Liver (tissue), 9 donors: ENCODE results near the gene SLC29A3. TPM values are rescaled to one million over a fixed set of nuclear protein-coding genes. Genes with fewer than 3 reads are reported as not detected.

Source experiments
- DNase-seq: peaks from one replicate; pipeline ENCODE4 v3.0.0-alpha.2; 2017; ENCODE audit warnings: low spot score
- H3K27ac ChIP-seq, 2 donors: one replicate each; pipeline ENCODE4 v1.7.0; 2013; ENCODE audit warnings: inconsistent platforms in 2 of 2, low read length in 2 of 2, control low read depth in 1 of 2, low read depth in 1 of 2, mild to moderate bottlenecking in 1 of 2
- H3K27me3 ChIP-seq, 4 donors: one replicate each; pipeline versions ENCODE4 v1.6.1 to v1.7.0; 2013; ENCODE audit warnings: low read length in 3 of 4, inconsistent platforms in 1 of 4, mild to moderate bottlenecking in 1 of 4, moderate library complexity in 1 of 4; ENCODE audit not compliant: control insufficient read depth in 4 of 4, insufficient read depth in 4 of 4
- H3K36me3 ChIP-seq, 4 donors: one replicate each; pipeline versions ENCODE4 v1.6.1 to v1.7.0; 2013; ENCODE audit warnings: low read length in 3 of 4, mild to moderate bottlenecking in 3 of 4, low read depth in 1 of 4, moderate library complexity in 1 of 4; ENCODE audit not compliant: control insufficient read depth in 4 of 4, insufficient read depth in 3 of 4
- H3K4me1 ChIP-seq, 4 donors: one replicate each; pipeline versions ENCODE4 v1.6.1 to v1.7.0; 2013; ENCODE audit warnings: low read length in 3 of 4, mild to moderate bottlenecking in 3 of 4, moderate library complexity in 1 of 4; ENCODE audit not compliant: control insufficient read depth in 4 of 4, insufficient read depth in 4 of 4
- H3K4me3 ChIP-seq, 3 donors: one replicate each; pipeline versions ENCODE4 v1.6.1 to v1.7.0; 2013; ENCODE audit warnings: low read length in 3 of 3, control low read depth in 1 of 3, low read depth in 1 of 3, mild to moderate bottlenecking in 1 of 3
- H3K9ac ChIP-seq, 2 donors: one replicate each; pipeline ENCODE4 v1.7.0; 2013; ENCODE audit warnings: low read length in 2 of 2, mild to moderate bottlenecking in 2 of 2, moderate library complexity in 2 of 2, control low read depth in 1 of 2, low read depth in 1 of 2
- H3K9me3 ChIP-seq, 4 donors: one replicate each; pipeline versions ENCODE4 v1.6.1 to v1.7.0; 2013; ENCODE audit warnings: low read length in 3 of 4; ENCODE audit not compliant: control insufficient read depth in 4 of 4
- ATF3 ChIP-seq: IDR thresholded peaks from 2 replicates; pipeline ENCODE4 v1.6.1; 2016; ENCODE audit warnings: antibody characterized with exemption
- EGR1 ChIP-seq, 2 donors: IDR thresholded peaks; 2 replicates each; pipeline ENCODE4 v1.6.1; 2016 to 2018; ENCODE audit warnings: antibody characterized with exemption in 2 of 2, low read depth in 2 of 2
- FOXA1 ChIP-seq: IDR thresholded peaks from 2 replicates; pipeline ENCODE4 v1.6.1; 2016; ENCODE audit warnings: antibody characterized with exemption
- GABPA ChIP-seq, 2 donors: IDR thresholded peaks in 1 of 2; conservative IDR thresholded peaks in 1 of 2; 2 replicates each; pipeline ENCODE4 v1.6.1; 2016; ENCODE audit warnings: antibody characterized with exemption in 2 of 2, mild to moderate bottlenecking in 1 of 2, moderate library complexity in 1 of 2
- HNF4A ChIP-seq, 2 donors: conservative IDR thresholded peaks; 2 replicates each; pipeline ENCODE4 v1.6.1; 2016; ENCODE audit warnings: antibody characterized with exemption in 2 of 2, mild to moderate bottlenecking in 2 of 2
- HNF4G ChIP-seq: IDR thresholded peaks from 2 replicates; pipeline ENCODE4 v1.6.1; 2016; ENCODE audit warnings: antibody characterized with exemption
- JUND ChIP-seq, 2 donors: IDR thresholded peaks; 2 replicates each; pipeline ENCODE4 v1.6.1; 2016; ENCODE audit warnings: antibody characterized with exemption in 2 of 2
- MAX ChIP-seq: IDR thresholded peaks from 2 replicates; pipeline ENCODE4 v1.6.1; 2016; ENCODE audit warnings: antibody characterized with exemption
- NR2F2 ChIP-seq: IDR thresholded peaks from 2 replicates; pipeline ENCODE4 v1.6.1; 2016; ENCODE audit warnings: antibody characterized with exemption
- RAD21 ChIP-seq, 2 donors: IDR thresholded peaks; 2 replicates each; pipeline ENCODE4 v1.6.1; 2016; ENCODE audit warnings: antibody characterized with exemption in 2 of 2, mild to moderate bottlenecking in 2 of 2
- REST ChIP-seq: IDR thresholded peaks from 2 replicates; pipeline ENCODE4 v1.6.1; 2016; ENCODE audit warnings: antibody characterized with exemption, mild to moderate bottlenecking
- RXRA ChIP-seq, 2 donors: IDR thresholded peaks; 2 replicates each; pipeline ENCODE4 v1.6.1; 2017 to 2018; ENCODE audit warnings: antibody characterized with exemption in 2 of 2, mild to moderate bottlenecking in 1 of 2
- SP1 ChIP-seq: IDR thresholded peaks from 2 replicates; pipeline ENCODE4 v1.6.1; 2018; ENCODE audit warnings: antibody characterized with exemption, mild to moderate bottlenecking
- TAF1 ChIP-seq: conservative IDR thresholded peaks from 2 replicates; pipeline ENCODE4 v1.6.1; 2016; ENCODE audit warnings: antibody characterized with exemption, mild to moderate bottlenecking
- YY1 ChIP-seq: IDR thresholded peaks from 2 replicates; pipeline ENCODE4 v1.6.1; 2016; ENCODE audit warnings: antibody characterized with exemption, mild to moderate bottlenecking
- ZBTB33 ChIP-seq: IDR thresholded peaks from 2 replicates; pipeline ENCODE4 v1.6.1; 2016; ENCODE audit warnings: antibody characterized with exemption
- WGBS: extraction: QIAGEN DNeasy Blood & Tissue Kit; methylation state at CpG from one replicate; pipeline ENCODE4 v1.1.7; 2013; 5-methylcytosine and 5-hydroxymethylcytosine counted together
- polyA plus RNA-seq, 2 donors: library from polyadenylated mRNA; stranded (reverse) in 1 of 2; unstranded in 1 of 2; fragments of 200-250 nt in 1 of 2; fragments of >200 nt in 1 of 2; fragmentation: Nextera tagmentation in 1 of 2; extraction: Ambion mirVana in 1 of 2; gene quantifications; one replicate each; pipeline versions ENCODE4 v1.2.1 to v1.2.3, GENCODE V29; 2013 to 2015
- total RNA-seq, 2 donors: library from RNA; depleted of rRNA; stranded (reverse); fragments of >200 nt; gene quantifications; one replicate each; pipeline ENCODE4 v1.2.3, GENCODE V29; 2014
- donor health status: healthy.
- donor health status: healthy.
- donor health status: healthy.
- donor health status: healthy.
- donor health status: healthy.

SLC29A3 gene
- total and polyA plus RNA-seq, 4 donors: 3.1 to 11.9 (median 5.3) TPM

- no peaks in the 10 kb centered on the region for H3K27me3 ChIP-seq
- no peak for DNase-seq
- H3K4me3 ChIP-seq: peak overlapping the region; percentile 28 to 69 (median 60)
- TF ChIP-seq JUND (IDR thresholded peaks at IDR 0.05) (no peak), EGR1 (IDR thresholded peaks at IDR 0.05; ENCODE audit: low read depth in 2 of 2) (no peak), YY1 (no peak)
- H3K27ac ChIP-seq: no peak overlapping the region
- H3K9me3 ChIP-seq: no peaks in the 10 kb centered on the region
- peaks cover 3 to 19% (median 14%) of the 10 kb centered on the region in 4 donors for H3K4me1 ChIP-seq
- H3K9ac ChIP-seq: no peak overlapping the region
- no peaks in the 10 kb centered on the region for H3K36me3 ChIP-seq
- WGBS: 2% methylated on average over 82 of the region's 82 CpGs
These were observed 78.5 kb downstream of the SLC29A3 start for GRCh38 chr10:71397296-71398212.

- H3K4me1 ChIP-seq: peaks cover 3 to 19% (median 14%) of the 10 kb centered on the region in 4 donors
- H3K27ac ChIP-seq: no peak overlapping the region
- no peak for TF ChIP-seq HNF4A (conservative IDR thresholded peaks at IDR 0.05)
- TF ChIP-seq EGR1 (IDR thresholded peaks at IDR 0.05; ENCODE audit: low read depth in 2 of 2): no peak
- no peak for TF ChIP-seq RXRA (IDR thresholded peaks at IDR 0.05)
- TF ChIP-seq TAF1: no peak
- no peak for TF ChIP-seq SP1
- no peak for TF ChIP-seq YY1
- no peak for TF ChIP-seq MAX
- H3K9me3 ChIP-seq: no peaks in the 10 kb centered on the region
- no peak overlapping the region for H3K9ac ChIP-seq
- WGBS: 80% methylated on average over 4 of the region's 4 CpGs
- DNase-seq: no peak
- no peak overlapping the region for H3K4me3 ChIP-seq
- no peaks in the 10 kb centered on the region for H3K27me3 ChIP-seq
- H3K36me3 ChIP-seq: no peaks in the 10 kb centered on the region
These were observed 79.9 kb downstream of the SLC29A3 start for GRCh38 chr10:71398976-71399375.

GRCh38 chr10:71399946-71400345, 80.9 kb downstream of the SLC29A3 start:
- Histone ChIP-seq H3K27ac (no peak overlapping the region), H3K9me3 (no peaks in the 10 kb centered on the region), H3K36me3 (no peaks in the 10 kb centered on the region), H3K9ac (no peak overlapping the region), H3K4me3 (no peak overlapping the region), H3K4me1 (peaks cover 3 to 19% (median 14%) of the 10 kb centered on the region in 4 donors), H3K27me3 (no peaks in the 10 kb centered on the region)
- 85% methylated on average over 5 of the region's 5 CpGs for WGBS
- no peak for TF ChIP-seq GABPA (IDR thresholded peaks at IDR 0.05 in 1 of 2, conservative IDR thresholded peaks at IDR 0.05 in 1 of 2)
- TF ChIP-seq EGR1 (IDR thresholded peaks at IDR 0.05; ENCODE audit: low read depth in 2 of 2): no peak
- TF ChIP-seq RXRA (IDR thresholded peaks at IDR 0.05): no peak
- no peak for TF ChIP-seq REST
- TF ChIP-seq JUND (IDR thresholded peaks at IDR 0.05): no peak
- TF ChIP-seq TAF1: no peak
- no peak for TF ChIP-seq HNF4A (conservative IDR thresholded peaks at IDR 0.05)
- TF ChIP-seq HNF4G: no peak
- no peak for TF ChIP-seq MAX
- TF ChIP-seq ZBTB33: no peak
- no peak for TF ChIP-seq RAD21 (IDR thresholded peaks at IDR 0.05)
- no peak for TF ChIP-seq FOXA1
- no peak for TF ChIP-seq YY1
- TF ChIP-seq NR2F2: no peak
- no peak for TF ChIP-seq ATF3
- no peak for TF ChIP-seq SP1
- no peak for DNase-seq
